Measurements from ENCODE around the gene YIPF3.

GRCh38 chr6:43509142-43509983 lies 7.4 kb downstream of the YIPF3 start:
- TF ChIP-seq CTCF (IDR thresholded peaks at IDR 0.05) = no peak
- TF ChIP-seq POLR2A (IDR thresholded peaks at IDR 0.05) = no peak

Measured in vagina (tissue), 2 donors.